ENCODE results near the gene CALHM4. TPM values are rescaled to one million over a fixed set of nuclear protein-coding genes. Genes with fewer than 3 reads are reported as not detected.

The CALHM4 gene
- polyA plus RNA-seq, 1 of the 3 experiments (the other 2 are of a cell fraction), result not detected

- TF ChIP-seq CHD2 (IDR thresholded peaks at IDR 0.05; ENCODE audit: low read length, partially characterized antibody), result no peak
- TF ChIP-seq POLR2AphosphoS5 (IDR thresholded peaks at IDR 0.05; ENCODE audit: low read depth, low read length), result no peak
- TF ChIP-seq RCOR1 (IDR thresholded peaks at IDR 0.05; ENCODE audit: low read length), result no peak
These were observed 29.3 kb upstream of the CALHM4 start (continued) for GRCh38 chr6:116524236-116524635.

GRCh38 chr6:116528133-116528532 is 25.4 kb upstream of the CALHM4 start:
- Histone ChIP-seq H3F3A (replicated peaks; ENCODE audit: insufficient read depth) (no peaks in the 10 kb centered on the region), H2AFZ (ENCODE audit: low read depth) (no peak overlapping the region), H3K4me3 (ENCODE audit: low read depth in 2 of 2, low read length in 1 of 2) (no peak overlapping the region), H3K79me2 (ENCODE audit: insufficient read depth) (no peaks in the 10 kb centered on the region), H3K9ac (no peak overlapping the region), H3K36me3 (replicated peaks in 1 of 2; ENCODE audit: control insufficient read depth in 1 of 2, insufficient read depth in 2 of 2, low read length in 1 of 2) (no peaks in the 10 kb centered on the region), H3K9me2 (no peaks in the 10 kb centered on the region), H3K9me3 (no peaks in the 10 kb centered on the region), H3K27ac (ENCODE audit: low read depth in 2 of 2, low read length in 1 of 2) (no peak overlapping the region), H4K20me1 (ENCODE audit: insufficient read depth) (no peaks in the 10 kb centered on the region), H3K4me1 (ENCODE audit: control insufficient read depth in 1 of 2, insufficient read depth in 2 of 2, low read depth in 1 of 2, low read length in 1 of 2) (peaks cover 0 to 13% of the 10 kb centered on the region in 2 experiments; a peak in 2 of 4 replicates), H3K4me2 (no peak overlapping the region), H3K27me3 (ENCODE audit: insufficient read depth) (no peaks in the 10 kb centered on the region)
- TF ChIP-seq, protein P1, sequence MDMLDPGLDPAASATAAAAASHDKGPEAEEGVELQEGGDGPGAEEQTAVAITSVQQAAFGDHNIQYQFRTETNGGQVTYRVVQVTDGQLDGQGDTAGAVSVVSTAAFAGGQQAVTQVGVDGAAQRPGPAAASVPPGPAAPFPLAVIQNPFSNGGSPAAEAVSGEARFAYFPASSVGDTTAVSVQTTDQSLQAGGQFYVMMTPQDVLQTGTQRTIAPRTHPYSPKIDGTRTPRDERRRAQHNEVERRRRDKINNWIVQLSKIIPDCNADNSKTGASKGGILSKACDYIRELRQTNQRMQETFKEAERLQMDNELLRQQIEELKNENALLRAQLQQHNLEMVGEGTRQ (IDR thresholded peaks at IDR 0.05; ENCODE audit: borderline replicate concordance, low read depth, low read length), result no peak
- TF ChIP-seq POLR2AphosphoS5 (IDR thresholded peaks at IDR 0.05; ENCODE audit: low read depth, low read length) (no peak), FOXM1 (IDR thresholded peaks at IDR 0.05; ENCODE audit: low read depth) (no peak), FOSL2 (IDR thresholded peaks at IDR 0.05; ENCODE audit: borderline replicate concordance, low read depth) (no peak), TAF1 (IDR thresholded peaks at IDR 0.05; ENCODE audit: borderline replicate concordance, low read depth, low read length) (no peak), JUND (IDR thresholded peaks at IDR 0.05) (no peak), EP300 (IDR thresholded peaks at IDR 0.05; ENCODE audit: borderline replicate concordance in 1 of 2, low read depth in 1 of 2, low read length in 1 of 2) (no peak), RAD21 (IDR thresholded peaks at IDR 0.05; ENCODE audit: low read length) (no peak), NRF1 (IDR thresholded peaks at IDR 0.05; ENCODE audit: low read depth, low read length) (no peak), RCOR1 (IDR thresholded peaks at IDR 0.05; ENCODE audit: low read length) (no peak), GABPA (IDR thresholded peaks at IDR 0.05; ENCODE audit: low read depth) (no peak), YY1 (IDR thresholded peaks at IDR 0.05; ENCODE audit: low read depth) (no peak), SMC3 (IDR thresholded peaks at IDR 0.05; ENCODE audit: low read depth, low read length) (no peak), IRF3 (IDR thresholded peaks at IDR 0.05; ENCODE audit: low read depth, low read length) (no peak), RXRA (IDR thresholded peaks at IDR 0.05; ENCODE audit: borderline replicate concordance, low read depth) (no peak), SIN3A (IDR thresholded peaks at IDR 0.05; ENCODE audit: borderline replicate concordance, low read depth, low read length) (no peak), MXI1 (IDR thresholded peaks at IDR 0.05; ENCODE audit: low read depth, low read length) (no peak)
- TF ChIP-seq, protein P2, sequence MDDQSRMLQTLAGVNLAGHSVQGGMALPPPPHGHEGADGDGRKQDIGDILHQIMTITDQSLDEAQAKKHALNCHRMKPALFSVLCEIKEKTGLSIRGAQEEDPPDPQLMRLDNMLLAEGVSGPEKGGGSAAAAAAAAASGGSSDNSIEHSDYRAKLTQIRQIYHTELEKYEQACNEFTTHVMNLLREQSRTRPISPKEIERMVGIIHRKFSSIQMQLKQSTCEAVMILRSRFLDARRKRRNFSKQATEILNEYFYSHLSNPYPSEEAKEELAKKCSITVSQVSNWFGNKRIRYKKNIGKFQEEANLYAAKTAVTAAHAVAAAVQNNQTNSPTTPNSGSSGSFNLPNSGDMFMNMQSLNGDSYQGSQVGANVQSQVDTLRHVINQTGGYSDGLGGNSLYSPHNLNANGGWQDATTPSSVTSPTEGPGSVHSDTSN (IDR thresholded peaks at IDR 0.05), result no peak
- TF ChIP-seq, protein P3, sequence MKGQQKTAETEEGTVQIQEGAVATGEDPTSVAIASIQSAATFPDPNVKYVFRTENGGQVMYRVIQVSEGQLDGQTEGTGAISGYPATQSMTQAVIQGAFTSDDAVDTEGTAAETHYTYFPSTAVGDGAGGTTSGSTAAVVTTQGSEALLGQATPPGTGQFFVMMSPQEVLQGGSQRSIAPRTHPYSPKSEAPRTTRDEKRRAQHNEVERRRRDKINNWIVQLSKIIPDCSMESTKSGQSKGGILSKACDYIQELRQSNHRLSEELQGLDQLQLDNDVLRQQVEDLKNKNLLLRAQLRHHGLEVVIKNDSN (IDR thresholded peaks at IDR 0.05; ENCODE audit: borderline replicate concordance, low read depth), result no peak
- WGBS (ENCODE audit: low lambda C conversion rate), result 97% methylated on average over 1 of the region's 1 CpG
- DNase-seq, result no peak
- ChIA-PET POLR2A (no interaction called here), CTCF (interaction anchor here (1.0 to 1.8 kb wide), 3 partner anchors 24 to 310 kb away, joined by 3 to 19 read pairs (median 4); no protein-coding TSS in a partner anchor)
